Kidney (tissue), 14 donors: ENCODE results near the gene RAD23B. TPM values are rescaled to one million over a fixed set of nuclear protein-coding genes. Genes with fewer than 3 reads are reported as not detected.

Source experiments
- DNase-seq, 5 donors: peaks; one replicate each; pipeline ENCODE4 v3.0.0-alpha.2; 2013 to 2020
- FAIRE-seq: peaks from 2 replicates; lab custom pipeline; 2012; peaks lifted over from hg19 to GRCh38; lab: Jason Lieb, UNC
- H3K27ac ChIP-seq, 2 donors: one replicate each; pipeline ENCODE4 v1.7.0; 2013; ENCODE audit warnings: low read depth in 2 of 2, low read length in 2 of 2, inconsistent platforms in 1 of 2
- H3K27me3 ChIP-seq: one replicate; pipeline ENCODE4 v1.7.1; 2013; ENCODE audit warnings: low read length, inconsistent platforms; ENCODE audit not compliant: control insufficient read depth, insufficient read depth
- H3K36me3 ChIP-seq, 3 donors: one replicate each; pipeline versions ENCODE4 v1.7.0 to v1.7.1; 2013; ENCODE audit warnings: low read length in 3 of 3, control low read depth in 1 of 3, inconsistent platforms in 1 of 3; ENCODE audit not compliant: insufficient read depth in 3 of 3, control insufficient read depth in 2 of 3
- H3K4me1 ChIP-seq, 3 donors: one replicate each; pipeline versions ENCODE4 v1.7.0 to v1.7.1; 2013; ENCODE audit warnings: low read length in 3 of 3, inconsistent platforms in 1 of 3, low read depth in 1 of 3; ENCODE audit not compliant: control insufficient read depth in 2 of 3, insufficient read depth in 2 of 3
- H3K4me3 ChIP-seq, 3 donors: one replicate each; pipeline versions ENCODE4 v1.7.0 to v1.8.1; 2013; ENCODE audit warnings: low read length in 3 of 3, control low read depth in 1 of 3, inconsistent platforms in 1 of 3
- H3K9ac ChIP-seq, 3 donors: one replicate each; pipeline versions ENCODE4 v1.7.0 to v1.7.1; 2013; ENCODE audit warnings: low read length in 3 of 3, control low read depth in 1 of 3, inconsistent platforms in 1 of 3
- H3K9me3 ChIP-seq, 3 donors: one replicate each; pipeline versions ENCODE4 v1.7.0 to v1.7.1; 2013; ENCODE audit warnings: low read length in 3 of 3, control low read depth in 1 of 3, inconsistent platforms in 1 of 3; ENCODE audit not compliant: control insufficient read depth in 2 of 3, insufficient read depth in 1 of 3
- CTCF ChIP-seq: IDR thresholded peaks from 3 replicates; pipeline ENCODE4 v1.5.1; 2012; ENCODE audit warnings: mild to moderate bottlenecking, moderate library complexity, borderline replicate concordance; ENCODE audit not compliant: insufficient read depth; ENCODE audit errors: extremely low read depth
- intact Hi-C: fragments of 100-400 bp; cut with DNase I; formaldehyde crosslinking; loops from one replicate; pipeline ENCODE4 v1.11.1; 2022
- polyA plus RNA-seq: library from polyadenylated mRNA; stranded (reverse); fragments of 350-450 nt; fragmentation: Illumina TruSeq; extraction: RNeasy Lipid Tissue Mini Kit (QIAGEN cat#74804); gene quantifications from one replicate; pipeline ENCODE4 v1.2.3, GENCODE V29; 2014; ENCODE audit warnings: low read depth, low replicate concordance; ENCODE audit not compliant: insufficient read depth
- total RNA-seq: library from RNA; stranded (reverse); fragmentation: NEBNext Ultra II Directional; extraction: Animal tissue kit (Norgen Biotek cat#: 25700); gene quantifications from one replicate; pipeline ENCODE4 v1.2.1, GENCODE V29; 2021
- donor health status: control.
- donor health status: control.
- donor health status: control.
- donor health status: control.
- donor health status: control.
- donor health status: DM: yes; HTN: yes; CAD: no.
- donor health status: Normal renal cell carcinoma (clear cell type).

Gene RAD23B
- total and polyA plus RNA-seq, 2 donors from 2014 or later, result 40.5 to 76.5 TPM

- H3K36me3 ChIP-seq, result no peaks in the 10 kb centered on the region
- DNase-seq (no peak), FAIRE-seq (no peak)
- no peaks in the 10 kb centered on the region for H3K4me1 ChIP-seq
- no peak overlapping the region for H3K27ac ChIP-seq
- H3K9ac ChIP-seq, result no peak overlapping the region
- intact Hi-C loops, result no loop called here
- H3K9me3 ChIP-seq, result no peaks in the 10 kb centered on the region
- no peak for TF ChIP-seq CTCF
- H3K4me3 ChIP-seq, result no peak overlapping the region
- H3K27me3 ChIP-seq, result no peaks in the 10 kb centered on the region
These were observed 45.2 kb upstream of the RAD23B start for GRCh38 chr9:107237873-107238272.

- H3K4me1 ChIP-seq, result no peaks in the 10 kb centered on the region
- H3K9ac ChIP-seq, result no peak overlapping the region
- H3K9me3 ChIP-seq, result no peaks in the 10 kb centered on the region
- H3K4me3 ChIP-seq, result no peak overlapping the region
- no peak overlapping the region for H3K27ac ChIP-seq
- H3K36me3 ChIP-seq, result no peaks in the 10 kb centered on the region
- intact Hi-C loops, result no loop called here
- H3K27me3 ChIP-seq, result no peaks in the 10 kb centered on the region
- DNase-seq, result peak in 1 of 5 donors; percentile 46
- no peak for FAIRE-seq
- TF ChIP-seq CTCF, result peak; percentile 29
These were observed 43.6 kb upstream of the RAD23B start for GRCh38 chr9:107239474-107239873.

GRCh38 chr9:107240260-107240659 lies 42.8 kb upstream of the RAD23B start:
- intact Hi-C loops, result no loop called here
- no peak for FAIRE-seq

More at GRCh38 chr9:107240260-107240659, 42.8 kb upstream of the RAD23B start:
- no peak for DNase-seq
- Histone ChIP-seq H3K4me3 (no peak overlapping the region), H3K9me3 (no peaks in the 10 kb centered on the region), H3K27me3 (no peaks in the 10 kb centered on the region), H3K27ac (no peak overlapping the region), H3K9ac (no peak overlapping the region), H3K36me3 (no peaks in the 10 kb centered on the region), H3K4me1 (no peaks in the 10 kb centered on the region)
- TF ChIP-seq CTCF, result no peak
